IMR-90 (cell line): Measurements from ENCODE around the gene MRPL40. TPM values are rescaled to one million over a fixed set of nuclear protein-coding genes. Genes with fewer than 3 reads are reported as not detected.

ENCODE experiments used
- ATAC-seq: fragments of 200-7000 bp; cut with Tn5 transposase; 2 replicates; pipeline ENCODE4 v1.9.1; 2020; ENCODE audit warnings: low read depth, mild to moderate bottlenecking, moderate library complexity
- BruUV-seq: library from RNA; stranded (reverse); fragments of 400-500 nt; replicated peaks from 2 replicates; lab custom pipeline; 2021; lab: Mats Ljungman, UMichigan
- CTCF ChIA-PET: fragments of 300-600 bp; formaldehyde crosslinking; extraction: SDS; loops from one replicate; lab custom pipeline; 2021; ENCODE audit warnings: antibody characterized with exemption; lab: Yijun Ruan, JAX
- POLR2A ChIA-PET: fragments of 300-600 bp; sonication (Branson Sonifier 250); formaldehyde crosslinking; loops from one replicate; lab custom pipeline; 2022; ENCODE audit warnings: antibody characterized with exemption; ENCODE audit not compliant: unreplicated experiment; lab: Charles Lee
- DNase-seq: peaks from one replicate; pipeline ENCODE4 v3.0.0; 2013
- H2AFZ ChIP-seq: replicated peaks from 2 replicates; pipeline ENCODE3; 2013; ENCODE audit warnings: low read length, mild to moderate bottlenecking; ENCODE audit not compliant: poor library complexity
- H2AK5ac ChIP-seq: 2 replicates; pipeline ENCODE4 v1.6.1; 2013; ENCODE audit warnings: low read depth, low read length, inconsistent platforms
- H2AK9ac ChIP-seq: replicated peaks from 2 replicates; pipeline ENCODE3; 2013; ENCODE audit warnings: mild to moderate bottlenecking, low read depth, low read length, moderate library complexity; ENCODE audit not compliant: poor library complexity
- H2BK120ac ChIP-seq: 2 replicates; pipeline ENCODE4 v1.6.1; 2013; ENCODE audit warnings: low read depth, low read length, inconsistent platforms
- H2BK15ac ChIP-seq: 3 replicates; pipeline ENCODE4 v1.6.1; 2013; ENCODE audit warnings: low read depth, low read length, inconsistent platforms
- H2BK20ac ChIP-seq: 2 replicates; pipeline ENCODE4 v1.6.1; 2013; ENCODE audit warnings: low read depth, mild to moderate bottlenecking, inconsistent platforms, low read length, moderate library complexity
- H2BK5ac ChIP-seq: 2 replicates; pipeline ENCODE4 v1.6.1; 2013; ENCODE audit warnings: mild to moderate bottlenecking, low read depth, low read length, inconsistent platforms; ENCODE audit not compliant: poor library complexity, severe bottlenecking
- H3K14ac ChIP-seq: replicated peaks from 2 replicates; pipeline ENCODE4 v1.6.1; 2013; ENCODE audit warnings: low read depth, low read length, inconsistent platforms
- H3K18ac ChIP-seq: 2 replicates; pipeline ENCODE4 v1.6.1; 2013; ENCODE audit warnings: low read depth, low read length, control low read depth
- H3K23ac ChIP-seq: 2 replicates; pipeline ENCODE4 v1.6.1; 2013; ENCODE audit warnings: low read depth, low read length, inconsistent platforms
- H3K27ac ChIP-seq: 2 replicates; pipeline ENCODE4 v1.5.1; 2013; ENCODE audit warnings: mild to moderate bottlenecking, control low read depth, low read length; ENCODE audit not compliant: insufficient read depth
- H3K27me3 ChIP-seq: 2 replicates; pipeline ENCODE4 v1.6.1; 2013; ENCODE audit warnings: low read length; ENCODE audit not compliant: control insufficient read depth, insufficient read depth
- H3K36me3 ChIP-seq: 2 replicates; pipeline ENCODE4 v1.6.1; 2013; ENCODE audit warnings: low read length, mixed read lengths; ENCODE audit not compliant: control insufficient read depth, insufficient read depth
- H3K4ac ChIP-seq: 2 replicates; pipeline ENCODE4 v1.6.1; 2013; ENCODE audit warnings: low read depth, low read length, inconsistent platforms
- H3K4me1 ChIP-seq: 2 replicates; pipeline ENCODE4 v1.6.1; 2013; ENCODE audit warnings: low read length, mixed read lengths; ENCODE audit not compliant: control insufficient read depth, insufficient read depth
- H3K4me2 ChIP-seq: 2 replicates; pipeline ENCODE4 v1.6.1; 2013; ENCODE audit warnings: low read depth, mild to moderate bottlenecking, control low read depth, low read length, moderate library complexity
- H3K4me3 ChIP-seq: 2 replicates; pipeline ENCODE4 v1.5.1; 2013; ENCODE audit warnings: low read depth, mild to moderate bottlenecking, control low read depth, low read length, moderate library complexity; ENCODE audit not compliant: insufficient read depth
- H3K56ac ChIP-seq: 2 replicates; pipeline ENCODE4 v1.6.1; 2013; ENCODE audit warnings: low read length, inconsistent platforms; ENCODE audit not compliant: insufficient read depth; ENCODE audit errors: extremely low read depth
- H3K79me1 ChIP-seq, 2 experiments: 2 replicates each; pipeline ENCODE4 v1.6.1; 2013; ENCODE audit warnings: low read length in 2 of 2, inconsistent platforms in 1 of 2, low read depth in 1 of 2
- H3K9ac ChIP-seq: 2 replicates; pipeline ENCODE4 v1.6.1; 2013; ENCODE audit warnings: low read depth, low read length, control low read depth
- H3K9me1 ChIP-seq: 2 replicates; pipeline ENCODE4 v1.6.1; 2013; ENCODE audit warnings: low read length, inconsistent platforms; ENCODE audit not compliant: insufficient read depth
- H3K9me3 ChIP-seq: 2 replicates; pipeline ENCODE4 v1.6.1; 2013; ENCODE audit warnings: low read length; ENCODE audit not compliant: control insufficient read depth, insufficient read depth
- H4K20me1 ChIP-seq: 2 replicates; pipeline ENCODE4 v1.6.1; 2013; ENCODE audit warnings: low read length, inconsistent platforms; ENCODE audit not compliant: insufficient read depth
- H4K5ac ChIP-seq: 2 replicates; pipeline ENCODE4 v1.6.1; 2013; ENCODE audit warnings: mild to moderate bottlenecking, low read depth, low read length, control low read depth
- H4K8ac ChIP-seq, 2 experiments: 2 replicates each; pipeline ENCODE4 v1.6.1; 2013; ENCODE audit warnings: low read depth in 2 of 2, low read length in 2 of 2, control low read depth in 1 of 2, inconsistent platforms in 1 of 2
- H4K91ac ChIP-seq: 2 replicates; pipeline ENCODE4 v1.6.1; 2013; ENCODE audit warnings: low read depth, low read length, inconsistent platforms; ENCODE audit not compliant: insufficient read depth
- CEBPB ChIP-seq: IDR thresholded peaks from 2 replicates; pipeline ENCODE4 v1.6.1; 2012; ENCODE audit warnings: low read depth, low read length, improper control_type of control experiment
- ELK1 ChIP-seq: fragments of 150-350 bp; IDR thresholded peaks from 2 replicates; pipeline ENCODE4 v1.6.1; 2016; ENCODE audit warnings: low read depth, mild to moderate bottlenecking, low read length, moderate library complexity, borderline replicate concordance
- MAZ ChIP-seq: IDR thresholded peaks from 2 replicates; pipeline ENCODE4 v1.6.1; 2012; ENCODE audit warnings: low read depth, mild to moderate bottlenecking, low read length, improper control_type of control experiment, moderate library complexity, borderline replicate concordance
- MXI1 ChIP-seq: IDR thresholded peaks from 2 replicates; pipeline ENCODE4 v1.6.1; 2012; ENCODE audit warnings: low read depth, mild to moderate bottlenecking, low read length, moderate library complexity, borderline replicate concordance
- RFX5 ChIP-seq: IDR thresholded peaks from 2 replicates; pipeline ENCODE4 v1.8.0; 2012; ENCODE audit warnings: low read depth, mild to moderate bottlenecking, low read length, moderate library complexity
- WGBS, 2 experiments: methylation state at CpG; one replicate each; pipeline versions ENCODE4 v1.1.5 to v1.1.7; 2013; ENCODE audit warnings: missing lambda C conversion rate in 2 of 2; ENCODE audit not compliant: insufficient read length in 1 of 2; ENCODE audit errors: extremely low coverage in 2 of 2; 5-methylcytosine and 5-hydroxymethylcytosine counted together
- dilution Hi-C: fragments of 300-500 bp; cut with HindIII; formaldehyde crosslinking; loops from one replicate; pipeline ENCODE4 v1.14.3; 2018; ENCODE audit warnings: low sequenced_read_pairs; ENCODE audit not compliant: unreplicated experiment
- in situ Hi-C: fragments of 300-500 bp; cut with MboI; formaldehyde crosslinking; loops from 3 replicates; pipeline ENCODE4 v1.14.3; 2019; ENCODE audit warnings: low sequenced_read_pairs, inconsistent platforms, mixed read lengths
- intact Hi-C: fragments of 100-400 bp; cut with micrococcal nuclease; formaldehyde crosslinking; loops from 2 replicates; pipeline ENCODE4 v1.10.0; 2022
- polyA plus RNA-seq, 3 experiments: library from polyadenylated mRNA; depleted of rRNA; stranded (reverse); fragments of >200 nt; gene quantifications; 2 replicates each; pipeline ENCODE4 v1.2.3, GENCODE V29; 2012; ENCODE audit warnings: low replicate concordance in 1 of 3
- total RNA-seq: library from RNA; depleted of rRNA; stranded (reverse); fragments of >200 nt; gene quantifications from 2 replicates; pipeline ENCODE4 v1.2.3, GENCODE V29; 2012

The MRPL40 gene
- total and polyA plus RNA-seq, 2 of the 4 experiments (the other 2 are of a cell fraction) = 36.7 to 37.5 TPM

- DNase-seq = no peak
- POLR2A ChIA-PET = interaction anchor here (0.8 kb wide), 1 partner anchor 43 kb away, joined by 4 read pairs; no protein-coding TSS in a partner anchor
- Histone ChIP-seq H3K14ac (no peak overlapping the region), H2AFZ (no peak overlapping the region), H3K23ac (no peak overlapping the region), H4K20me1 (peaks cover 44% of the 10 kb centered on the region), H2BK120ac (no peak overlapping the region), H2AK9ac (no peak overlapping the region), H2BK5ac (no peak overlapping the region), H3K27me3 (no peaks in the 10 kb centered on the region), H4K91ac (no peak overlapping the region), H3K4me2 (no peak overlapping the region), H2AK5ac (no peak overlapping the region), H2BK15ac (no peak overlapping the region), H4K8ac (no peak overlapping the region), H3K27ac (no peak overlapping the region), H3K9me1 (peaks cover 14% of the 10 kb centered on the region), H3K9me3 (no peaks in the 10 kb centered on the region), H3K9ac (no peak overlapping the region), H2BK20ac (no peak overlapping the region), H3K18ac (no peak overlapping the region), H3K4ac (no peak overlapping the region), H4K5ac (no peak overlapping the region), H3K79me1 (peaks cover 37 to 78% of the 10 kb centered on the region in 2 experiments), H3K56ac (no peak overlapping the region), H3K36me3 (peaks cover 26% of the 10 kb centered on the region), H3K4me1 (peaks cover 3% of the 10 kb centered on the region), H3K4me3 (no peak overlapping the region)
- ATAC-seq = no peak
- in situ Hi-C loops = no loop called here
- no TSS peak for BruUV-seq
- CTCF ChIA-PET = no interaction called here
- dilution Hi-C loops = no loop called here
- TF ChIP-seq RFX5 (no peak), ELK1 (no peak), MAZ (no peak), MXI1 (no peak), CEBPB (no peak)
- intact Hi-C loops = no loop called here
- 83% methylated on average over 2 of the region's 6 CpGs; no CpG with 5 or more reads in 1 of the 2 experiments for WGBS, 2 experiments
Observed at GRCh38 chr22:19410941-19411689, 21.2 kb upstream of the MRPL40 start.
